ENCODE measurements around the gene ILDR2.

Gene ILDR2

DNA sequence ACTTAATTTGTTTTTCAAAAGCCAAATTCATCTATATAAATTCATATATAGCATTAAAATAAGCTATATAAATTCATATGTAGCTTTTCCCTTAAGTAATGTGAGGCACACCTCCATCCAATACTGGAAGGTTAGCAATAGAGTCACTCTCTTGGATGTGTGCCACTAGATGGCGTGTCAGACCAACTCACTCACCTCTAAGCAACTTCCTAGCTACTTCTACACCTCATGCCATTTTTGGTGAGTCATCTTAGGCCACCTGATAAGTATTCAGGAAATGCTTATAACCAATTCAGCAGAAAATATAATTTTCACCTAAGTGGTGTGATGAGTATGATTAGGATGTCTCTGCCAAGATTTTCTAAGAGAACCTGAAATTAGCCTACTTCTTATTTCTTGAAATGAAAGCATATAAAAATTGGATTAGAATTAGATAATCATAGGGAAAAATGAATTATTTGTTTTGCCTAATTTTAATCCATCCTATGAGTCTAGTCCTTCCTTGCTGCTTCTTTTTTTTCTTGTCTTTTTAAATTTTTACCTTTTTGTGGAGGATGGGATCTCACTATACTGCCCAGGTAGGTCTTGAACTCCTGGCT lies 64.8 kb downstream of the ILDR2 start:
- peak; percentile 95 for DNase-seq (ENCODE audit: low read depth)
- in situ Hi-C loops (cut with HindIII; ENCODE audit: low sequenced_read_pairs) = no loop called here
- H3K4me3 ChIP-seq (ENCODE audit: low read depth, low read length) = no peak overlapping the region
- TF ChIP-seq, protein P1, sequence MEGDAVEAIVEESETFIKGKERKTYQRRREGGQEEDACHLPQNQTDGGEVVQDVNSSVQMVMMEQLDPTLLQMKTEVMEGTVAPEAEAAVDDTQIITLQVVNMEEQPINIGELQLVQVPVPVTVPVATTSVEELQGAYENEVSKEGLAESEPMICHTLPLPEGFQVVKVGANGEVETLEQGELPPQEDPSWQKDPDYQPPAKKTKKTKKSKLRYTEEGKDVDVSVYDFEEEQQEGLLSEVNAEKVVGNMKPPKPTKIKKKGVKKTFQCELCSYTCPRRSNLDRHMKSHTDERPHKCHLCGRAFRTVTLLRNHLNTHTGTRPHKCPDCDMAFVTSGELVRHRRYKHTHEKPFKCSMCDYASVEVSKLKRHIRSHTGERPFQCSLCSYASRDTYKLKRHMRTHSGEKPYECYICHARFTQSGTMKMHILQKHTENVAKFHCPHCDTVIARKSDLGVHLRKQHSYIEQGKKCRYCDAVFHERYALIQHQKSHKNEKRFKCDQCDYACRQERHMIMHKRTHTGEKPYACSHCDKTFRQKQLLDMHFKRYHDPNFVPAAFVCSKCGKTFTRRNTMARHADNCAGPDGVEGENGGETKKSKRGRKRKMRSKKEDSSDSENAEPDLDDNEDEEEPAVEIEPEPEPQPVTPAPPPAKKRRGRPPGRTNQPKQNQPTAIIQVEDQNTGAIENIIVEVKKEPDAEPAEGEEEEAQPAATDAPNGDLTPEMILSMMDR (IDR thresholded peaks at IDR 0.05; ENCODE audit: low read depth, low read length, missing control alignments) = peak; percentile 69

DNA sequence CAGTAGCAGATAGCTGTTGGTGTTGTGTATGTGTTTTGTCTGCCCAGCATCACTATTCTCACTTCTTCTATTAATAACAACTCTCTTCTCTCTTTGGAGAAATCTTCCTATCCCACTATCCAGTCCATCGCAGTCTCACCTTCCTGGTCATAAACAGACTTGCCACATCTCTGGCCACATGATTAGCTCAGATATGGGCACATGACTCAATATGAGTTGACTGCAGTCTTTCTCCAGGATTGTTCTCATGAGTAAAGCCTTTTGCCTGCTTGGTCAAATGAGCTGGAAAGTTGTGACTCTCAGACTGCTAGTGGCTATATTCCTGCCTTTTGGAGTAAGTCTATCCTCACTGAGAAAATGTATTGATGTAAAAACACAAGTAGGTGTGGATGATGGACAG lies 66.4 kb downstream of the ILDR2 start:
- in situ Hi-C loops (cut with HindIII; ENCODE audit: low sequenced_read_pairs) = loop anchor here (10.0 kb wide), 1 partner anchor 146 kb away; no protein-coding TSS in a partner anchor
- no peak overlapping the region for H3K4me3 ChIP-seq (ENCODE audit: low read depth, low read length)
- TF ChIP-seq, protein P1 (IDR thresholded peaks at IDR 0.05; ENCODE audit: low read depth, low read length, missing control alignments) = no peak
- DNase-seq (ENCODE audit: low read depth) = no peak

DNA sequence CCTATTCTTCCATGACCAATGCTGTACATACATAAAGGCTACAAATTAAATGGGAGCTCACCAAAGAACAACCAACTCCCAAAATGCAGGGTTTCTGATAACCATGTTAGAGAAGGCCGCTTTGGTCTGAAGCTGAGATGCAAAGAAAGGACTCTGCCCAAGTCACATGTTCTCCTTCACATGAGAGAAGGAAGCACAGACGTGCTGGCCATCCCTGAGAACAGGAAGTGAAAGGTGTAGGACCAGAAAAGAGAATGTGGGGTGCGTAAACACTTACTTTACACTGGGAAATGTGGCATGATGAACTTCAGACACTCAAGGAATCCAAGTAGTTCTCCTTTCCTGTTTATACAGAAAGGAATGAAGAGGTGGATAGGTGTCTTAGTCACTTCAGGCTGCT lies 67.6 kb downstream of the ILDR2 start:
- TF ChIP-seq, protein P1 (IDR thresholded peaks at IDR 0.05; ENCODE audit: low read depth, low read length, missing control alignments) = no peak
- H3K4me3 ChIP-seq (ENCODE audit: low read depth, low read length) = no peak overlapping the region
- no peak for DNase-seq (ENCODE audit: low read depth)
- in situ Hi-C loops (cut with HindIII; ENCODE audit: low sequenced_read_pairs) = loop anchor here (10.0 kb wide), 1 partner anchor 147 kb away; no protein-coding TSS in a partner anchor

DNA sequence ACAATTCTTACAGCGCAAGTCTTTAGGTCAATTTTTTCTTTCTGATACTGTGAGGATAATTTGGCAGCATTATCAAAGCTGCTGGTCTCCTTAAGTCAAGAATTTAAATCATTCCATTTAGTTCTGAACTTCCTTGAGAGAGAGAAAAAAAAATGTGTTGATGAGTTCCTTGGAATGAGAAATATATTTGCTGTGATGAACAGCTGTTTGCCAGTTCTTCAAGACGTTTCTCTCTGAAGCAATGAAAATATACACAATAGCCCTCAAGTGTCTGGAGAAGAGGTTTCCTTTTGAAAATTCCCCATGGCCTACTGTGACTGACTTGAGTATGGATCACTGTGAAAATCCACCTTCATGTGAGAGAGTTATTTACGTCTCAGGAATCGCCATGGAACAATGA lies 68.3 kb downstream of the ILDR2 start:
- in situ Hi-C loops (cut with HindIII; ENCODE audit: low sequenced_read_pairs) = loop anchor here (10.0 kb wide), 1 partner anchor 148 kb away; no protein-coding TSS in a partner anchor
- DNase-seq (ENCODE audit: low read depth) = no peak
- TF ChIP-seq, protein P1 (IDR thresholded peaks at IDR 0.05; ENCODE audit: low read depth, low read length, missing control alignments) = no peak
- H3K4me3 ChIP-seq (ENCODE audit: low read depth, low read length) = no peak overlapping the region

DNA sequence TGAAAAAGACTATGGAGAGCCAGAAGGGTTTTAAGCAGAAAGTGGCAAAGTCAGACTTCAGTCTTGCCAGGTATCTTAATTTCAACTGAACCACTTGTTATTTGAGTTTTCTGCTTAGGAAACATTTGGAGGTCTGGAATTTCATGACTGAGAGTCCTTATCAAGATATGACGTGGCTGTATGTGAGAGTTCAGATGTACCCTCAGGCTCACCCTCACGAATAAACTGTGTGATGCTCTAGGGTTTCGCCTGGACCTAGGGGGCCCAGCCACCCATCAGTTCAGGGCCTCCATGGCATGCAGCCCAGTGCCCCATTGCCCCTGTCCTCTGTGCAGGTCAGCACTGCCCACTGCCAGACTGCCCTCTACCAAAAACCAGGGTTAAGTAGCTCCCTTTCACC lies 68.7 kb downstream of the ILDR2 start:
- no peak overlapping the region for H3K4me3 ChIP-seq (ENCODE audit: low read depth, low read length)
- TF ChIP-seq, protein P1 (IDR thresholded peaks at IDR 0.05; ENCODE audit: low read depth, low read length, missing control alignments) = no peak
- no peak for DNase-seq (ENCODE audit: low read depth)
- in situ Hi-C loops (cut with HindIII; ENCODE audit: low sequenced_read_pairs) = loop anchor here (10.0 kb wide), 1 partner anchor 148 kb away; no protein-coding TSS in a partner anchor

DNA sequence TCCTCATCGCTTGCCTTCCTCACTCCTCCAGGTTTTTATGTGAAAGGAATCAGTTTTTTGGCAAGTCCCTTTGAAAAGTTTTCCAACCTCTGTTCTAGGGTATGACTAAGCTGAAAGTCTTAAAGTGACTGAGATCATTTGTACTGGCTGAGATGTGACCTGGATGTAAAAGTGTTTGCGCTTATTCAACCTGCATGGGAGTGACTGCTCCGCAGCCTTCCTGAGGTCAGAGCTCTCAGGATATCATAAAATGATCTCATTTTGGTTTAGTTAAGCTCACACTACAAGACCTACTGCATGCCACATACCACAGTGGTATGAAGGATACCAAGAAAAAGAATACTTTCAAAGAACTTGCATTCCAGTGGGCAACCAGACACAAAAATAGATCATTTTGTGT lies 69.4 kb downstream of the ILDR2 start:
- H3K4me3 ChIP-seq (ENCODE audit: low read depth, low read length) = no peak overlapping the region
- peak; percentile 94 for DNase-seq (ENCODE audit: low read depth)
- in situ Hi-C loops (cut with HindIII; ENCODE audit: low sequenced_read_pairs) = loop anchor here (10.0 kb wide), 1 partner anchor 149 kb away; no protein-coding TSS in a partner anchor
- TF ChIP-seq, protein P1 (IDR thresholded peaks at IDR 0.05; ENCODE audit: low read depth, low read length, missing control alignments) = no peak

All from astrocyte of the cerebellum (primary cell).